Stomach (tissue), 4 donors: ENCODE data around the gene ADGB.

Source experiments
- CTCF ChIP-seq, 7 experiments: fragments of 450-650 bp in 4 of 7; fragments of 200-600 bp in 3 of 7; sonication (generic) in 3 of 7; IDR thresholded peaks; one replicate each; pipeline ENCODE4 v1.5.1; 2016 to 2019; ENCODE audit warnings: antibody characterized with exemption in 7 of 7, control low read depth in 2 of 7, mild to moderate bottlenecking in 1 of 7
- EP300 ChIP-seq: sonication (generic); formaldehyde crosslinking; IDR thresholded peaks from one replicate; pipeline ENCODE4 v1.6.1; 2017; ENCODE audit warnings: antibody characterized with exemption
- POLR2A ChIP-seq, 4 donors: fragments of 450-650 bp; IDR thresholded peaks; one replicate each; pipeline ENCODE4 v1.6.1; 2016; ENCODE audit warnings: antibody characterized with exemption in 4 of 4, control low read depth in 2 of 4, mild to moderate bottlenecking in 1 of 4, moderate library complexity in 1 of 4
- POLR2AphosphoS5 ChIP-seq, 3 donors: sonication (generic); formaldehyde crosslinking; IDR thresholded peaks; one replicate each; pipeline ENCODE4 v1.6.1; 2016; ENCODE audit warnings: antibody characterized with exemption in 3 of 3

DNA sequence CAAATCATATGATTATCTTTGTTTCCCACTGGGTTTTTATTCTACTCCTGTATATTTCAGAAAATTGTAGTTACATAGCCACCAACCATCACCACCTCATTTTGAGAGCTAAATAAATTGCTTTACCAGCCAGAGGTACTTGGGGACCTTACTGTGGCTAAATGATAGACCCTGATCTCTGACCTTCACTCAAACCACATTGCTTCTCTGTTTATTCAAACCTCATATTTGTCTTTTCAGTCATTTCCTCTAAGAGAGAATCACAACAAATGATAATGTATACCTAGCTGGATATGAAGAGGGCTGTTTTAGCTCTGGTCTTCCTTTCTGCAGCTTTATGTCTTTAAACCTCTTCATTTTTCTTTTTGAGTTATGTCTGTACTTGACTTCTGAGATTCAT is 142.8 kb downstream of the ADGB start:
- TF ChIP-seq CTCF (IDR thresholded peaks at IDR 0.05) (no peak), POLR2A (IDR thresholded peaks at IDR 0.05) (no peak), POLR2AphosphoS5 (IDR thresholded peaks at IDR 0.05) (no peak), EP300 (no peak)
